ENCODE results near the gene TNNI2.
A peak's percentile ranks its signal among the peaks of the same experiment; 100 is the strongest.
"Not testable (repeated sequence)": the region's sequence is repeated elsewhere in the genome, so short reads cannot be mapped to it uniquely, and the experiment has no call there.

The TNNI2 gene

GRCh38 chr11:1875851-1876301, 37.1 kb downstream of the TNNI2 start:
- DNase-seq: not testable (repeated sequence)

- DNase-seq: no peak
Measured at GRCh38 chr11:1876361-1877063, 37.7 kb downstream of the TNNI2 start.

GRCh38 chr11:1877211-1878136, 38.7 kb downstream of the TNNI2 start:
- DNase-seq: no peak

- no peak for DNase-seq
Measured at GRCh38 chr11:1878137-1879031, 39.6 kb downstream of the TNNI2 start.

- no peak for DNase-seq
Measured at GRCh38 chr11:1879342-1879940, 40.7 kb downstream of the TNNI2 start.

- DNase-seq: no peak
Measured at GRCh38 chr11:1879941-1880720, 41.4 kb downstream of the TNNI2 start.

GRCh38 chr11:1880746-1881441, 42.1 kb downstream of the TNNI2 start:
- no peak for DNase-seq

- DNase-seq: no peak
Measured at GRCh38 chr11:1881442-1882264, 42.9 kb downstream of the TNNI2 start.

- DNase-seq: peak; percentile 80
Measured at GRCh38 chr11:1882265-1883238, 43.8 kb downstream of the TNNI2 start.

- DNase-seq: no peak
Measured at GRCh38 chr11:1883346-1884302, 44.8 kb downstream of the TNNI2 start.

GRCh38 chr11:1884303-1884700, 45.5 kb downstream of the TNNI2 start:
- no peak for DNase-seq

GRCh38 chr11:1886551-1886950, 47.8 kb downstream of the TNNI2 start:
- not testable (repeated sequence) for DNase-seq

GRCh38 chr11:1887451-1888346, 48.9 kb downstream of the TNNI2 start:
- DNase-seq: no peak

GRCh38 chr11:1888347-1888753, 49.6 kb downstream of the TNNI2 start:
- DNase-seq: no peak

- no peak for DNase-seq
Measured at GRCh38 chr11:1888811-1889210, 50.0 kb downstream of the TNNI2 start.

GRCh38 chr11:1889224-1889930, 50.6 kb downstream of the TNNI2 start:
- DNase-seq: peak; percentile 82

Measured in CD4-positive, alpha-beta T cell treated with Interleukin-17A for 1 hour (primary cell).